SKM-1 treated with dmso at 0.1 percent for 144 hours (cell line): ENCODE data around the gene SLC26A5.
A peak's percentile ranks its signal among the peaks of the same experiment; 100 is the strongest.
"Not testable (repeated sequence)": the region's sequence is repeated elsewhere in the genome, so short reads cannot be mapped to it uniquely, and the experiment has no call there.

ENCODE experiments used
- DNase-seq: peaks from one replicate; lab custom pipeline; 2025; ENCODE audit not compliant: unreplicated experiment; lab: John Stamatoyannopoulos, UW

The SLC26A5 gene

GRCh38 chr7:103446049-103446520 is at the start of gene SLC26A5:
TSS of gene SLC26A5 (minus strand) at chr7:103446207. CDS start at chr7:103421514, 24,693 bp downstream.
- DNase-seq = no peak

GRCh38 chr7:103487419-103487818 is 41.4 kb upstream of the SLC26A5 start:
- DNase-seq = no peak

GRCh38 chr7:103486873-103487272 is 40.9 kb upstream of the SLC26A5 start:
- not testable (repeated sequence) for DNase-seq

GRCh38 chr7:103480771-103481170 is 34.8 kb upstream of the SLC26A5 start:
- no peak for DNase-seq

GRCh38 chr7:103474956-103475355 is 28.9 kb upstream of the SLC26A5 start:
- no peak for DNase-seq

GRCh38 chr7:103469095-103469948 is 23.3 kb upstream of the SLC26A5 start:
- no peak for DNase-seq

- DNase-seq = no peak
These were observed 20.8 kb upstream of the SLC26A5 start for GRCh38 chr7:103466814-103467213.

GRCh38 chr7:103462358-103462757 is 16.4 kb upstream of the SLC26A5 start:
- no peak for DNase-seq

GRCh38 chr7:103447073-103447960 is 1.3 kb upstream of the SLC26A5 start:
- peak; percentile 13 for DNase-seq

GRCh38 chr7:103445228-103446048 is 569 bp downstream of the SLC26A5 start:
- no peak for DNase-seq

- DNase-seq = no peak
These were observed 6.3 kb downstream of the SLC26A5 start for GRCh38 chr7:103439661-103440060.

GRCh38 chr7:103437623-103438022 is 8.4 kb downstream of the SLC26A5 start:
- no peak for DNase-seq

GRCh38 chr7:103432712-103433111 is 13.3 kb downstream of the SLC26A5 start:
- DNase-seq = no peak

- no peak for DNase-seq
These were observed 20.8 kb downstream of the SLC26A5 start for GRCh38 chr7:103425177-103425576.

GRCh38 chr7:103423467-103424179 is 22.4 kb downstream of the SLC26A5 start:
- no peak for DNase-seq

- DNase-seq = no peak
These were observed 25.1 kb downstream of the SLC26A5 start for GRCh38 chr7:103420857-103421384.

GRCh38 chr7:103418241-103418640 is 27.8 kb downstream of the SLC26A5 start:
- DNase-seq = no peak

- no peak for DNase-seq
These were observed 32.6 kb downstream of the SLC26A5 start for GRCh38 chr7:103413407-103413806.

GRCh38 chr7:103412151-103412550 is 33.9 kb downstream of the SLC26A5 start:
- no peak for DNase-seq
